HG03520 (cell line): Measurements from ENCODE around the gene ADI1.
"Not testable (repeated sequence)": the region's sequence is repeated elsewhere in the genome, so short reads cannot be mapped to it uniquely, and the experiment has no call there.

ENCODE experiments used
- ATAC-seq: cut with Tn5 transposase; IDR thresholded peaks from one replicate; pipeline ENCODE4 v1.9.1; 2021; ENCODE audit warnings: mild to moderate bottlenecking, moderate library complexity; ENCODE audit not compliant: unreplicated experiment

ADI1 gene

GRCh38 chr2:3450385-3451010 lies 68.8 kb downstream of the ADI1 start:
- ATAC-seq: no peak

DNA sequence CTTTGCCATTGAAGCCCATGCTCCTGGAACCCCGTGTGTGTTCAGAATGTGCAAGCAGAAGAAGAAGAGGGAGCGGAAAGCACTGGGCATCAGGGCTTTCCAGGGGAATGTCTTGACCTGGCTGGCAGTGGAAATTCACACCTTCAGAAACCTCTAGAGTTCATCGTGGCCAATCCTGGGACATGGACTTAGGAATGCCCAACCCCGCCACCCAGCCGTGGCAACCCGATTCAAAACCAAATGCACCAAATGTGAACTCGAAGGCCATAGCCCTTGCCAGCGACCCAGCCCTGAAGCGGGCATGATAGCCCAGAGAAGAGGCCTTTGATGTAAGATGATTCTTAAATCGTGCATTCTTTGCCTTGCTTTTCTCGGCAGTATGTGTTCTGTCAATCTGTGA lies 69.4 kb downstream of the ADI1 start:
- ATAC-seq: no peak

DNA sequence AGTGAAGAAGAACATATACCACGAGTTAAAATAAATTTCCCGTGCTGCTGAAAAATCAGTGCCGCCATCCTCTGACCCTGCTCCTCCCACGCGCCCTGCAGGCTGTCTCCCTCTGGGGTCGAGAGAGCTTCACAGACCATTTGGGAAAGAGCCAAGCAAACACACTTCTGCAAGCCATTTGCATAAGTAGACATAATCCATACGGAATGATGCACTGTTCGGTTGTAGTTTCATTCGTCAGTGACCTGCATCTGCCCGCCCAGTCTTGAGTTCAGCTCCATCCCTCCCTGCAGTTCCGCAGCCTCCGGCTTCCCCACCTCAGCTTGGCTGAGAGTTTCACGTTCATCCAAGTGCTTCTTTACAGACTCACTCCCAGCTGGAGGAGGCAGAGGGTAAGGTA lies 70.2 kb downstream of the ADI1 start:
- ATAC-seq: no peak

DNA sequence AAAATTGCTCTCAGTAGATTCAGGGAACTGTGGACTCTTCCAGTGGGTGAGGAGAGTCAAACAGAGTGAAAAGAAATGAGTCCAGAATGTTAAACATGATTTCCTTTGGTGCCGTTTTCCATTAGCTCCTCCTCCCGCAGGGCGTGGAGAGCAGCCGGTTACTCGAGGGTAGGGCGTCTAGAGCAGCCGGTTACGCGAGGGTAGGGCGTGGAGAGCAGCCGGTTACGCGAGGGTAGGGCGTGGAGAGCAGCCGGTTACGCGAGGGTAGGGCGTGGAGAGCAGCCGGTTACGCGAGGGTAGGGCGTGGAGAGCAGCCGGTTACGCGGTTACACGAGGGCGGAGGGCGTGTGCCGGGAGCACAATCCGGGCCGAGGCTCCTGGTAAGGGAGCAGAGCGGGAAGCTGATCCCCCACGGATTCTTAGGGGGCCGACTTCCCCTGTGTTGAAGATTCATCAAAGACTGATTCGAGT lies 70.9 kb downstream of the ADI1 start:
- not testable (repeated sequence) for ATAC-seq

- ATAC-seq: no peak
These were observed 71.5 kb downstream of the ADI1 start for GRCh38 chr2:3447789-3448317.
